OCI-LY3 (cell line): Measurements from ENCODE around the gene ATF6.

Experiments
- H2AFZ ChIP-seq: fragments of 200-600, 300-600 bp; shearing (Covaris generic); 2 replicates; pipeline ENCODE4 v1.6.0; 2014; ENCODE audit warnings: antibody characterized with exemption, low read depth, low read length
- H3K27ac ChIP-seq: fragments of 200-600, 300-600 bp; sonication (generic); 2 replicates; pipeline ENCODE4 v1.5.1; 2014; ENCODE audit warnings: mild to moderate bottlenecking, low read length, moderate library complexity, mixed read lengths
- H3K27me3 ChIP-seq: fragments of 200-600, 300-600 bp; sonication (generic); 2 replicates; pipeline ENCODE4 v1.6.1; 2014; ENCODE audit warnings: low read depth, low read length, mixed read lengths
- H3K36me3 ChIP-seq: fragments of 200-600, 300-600 bp; sonication (generic); replicated peaks from 2 replicates; pipeline ENCODE3; 2014; ENCODE audit warnings: low read depth, low read length, mixed read lengths
- H3K4me1 ChIP-seq: fragments of 300-600, 200-600 bp; sonication (generic); 2 replicates; pipeline ENCODE4 v1.6.1; 2014; ENCODE audit warnings: low read length, mixed read lengths
- H3K4me2 ChIP-seq: fragments of 200-600, 300-600 bp; sonication (generic); 2 replicates; pipeline ENCODE4 v1.6.1; 2014; ENCODE audit warnings: low read length, mixed read lengths
- H3K4me3 ChIP-seq: fragments of 300-600, 200-600 bp; sonication (generic); 2 replicates; pipeline ENCODE4 v1.5.1; 2014; ENCODE audit warnings: antibody characterized with exemption, mild to moderate bottlenecking, low read length, moderate library complexity
- H3K79me2 ChIP-seq: fragments of 300-600, 200-600 bp; shearing (Covaris generic); 2 replicates; pipeline ENCODE4 v1.6.1; 2014; ENCODE audit warnings: mild to moderate bottlenecking, low read length, mixed read lengths
- H3K9ac ChIP-seq: fragments of 300-600, 200-600 bp; shearing (Covaris generic); 2 replicates; pipeline ENCODE4 v1.6.0; 2014; ENCODE audit warnings: mild to moderate bottlenecking, low read length, moderate library complexity
- H3K9me3 ChIP-seq: fragments of 200-600, 300-600 bp; shearing (Covaris generic); 2 replicates; pipeline ENCODE4 v1.6.1; 2014; ENCODE audit warnings: low read length, mixed read lengths; ENCODE audit not compliant: insufficient read depth
- H4K20me1 ChIP-seq: fragments of 200-600, 300-600 bp; sonication (generic); 2 replicates; pipeline ENCODE4 v1.6.1; 2016; ENCODE audit warnings: low read length, mixed read lengths; ENCODE audit not compliant: insufficient read depth
- CTCF ChIP-seq: fragments of 200-600, 300-600 bp; sonication (generic); IDR thresholded peaks from 2 replicates; pipeline ENCODE4 v1.5.1; 2014; ENCODE audit warnings: antibody characterized with exemption, low read length, low read depth
- EZH2phosphoT487 ChIP-seq: fragments of 200-600 bp; shearing (Covaris generic); IDR thresholded peaks from 2 replicates; pipeline ENCODE4 v1.6.1; 2018; ENCODE audit warnings: antibody characterized with exemption, mixed run types, low read depth

Gene ATF6

GRCh38 chr1:161872506-161872905, 106.4 kb downstream of the ATF6 start:
- Histone ChIP-seq H3K27me3 (no peaks in the 10 kb centered on the region), H3K27ac (no peak overlapping the region), H2AFZ (no peak overlapping the region), H3K9ac (no peak overlapping the region), H3K4me3 (no peak overlapping the region), H3K9me3 (no peaks in the 10 kb centered on the region), H4K20me1 (no peaks in the 10 kb centered on the region), H3K36me3 (no peaks in the 10 kb centered on the region), H3K4me1 (no peaks in the 10 kb centered on the region), H3K79me2 (no peaks in the 10 kb centered on the region), H3K4me2 (no peak overlapping the region)
- TF ChIP-seq EZH2phosphoT487 (no peak), CTCF (no peak)

GRCh38 chr1:161879261-161879660, 113.1 kb downstream of the ATF6 start:
- Histone ChIP-seq H4K20me1 (no peaks in the 10 kb centered on the region), H3K4me3 (no peak overlapping the region), H3K27ac (no peak overlapping the region), H3K79me2 (no peaks in the 10 kb centered on the region), H3K36me3 (no peaks in the 10 kb centered on the region), H2AFZ (no peak overlapping the region), H3K4me2 (no peak overlapping the region), H3K27me3 (no peaks in the 10 kb centered on the region), H3K9me3 (no peaks in the 10 kb centered on the region), H3K4me1 (no peaks in the 10 kb centered on the region), H3K9ac (no peak overlapping the region)
- no peak for TF ChIP-seq CTCF
- no peak for TF ChIP-seq EZH2phosphoT487

GRCh38 chr1:161884475-161884874, 118.4 kb downstream of the ATF6 start:
- Histone ChIP-seq H3K9ac (no peak overlapping the region), H3K79me2 (no peaks in the 10 kb centered on the region), H3K4me2 (no peak overlapping the region), H3K27ac (no peak overlapping the region), H3K27me3 (no peaks in the 10 kb centered on the region), H3K36me3 (peaks cover 6% of the 10 kb centered on the region), H4K20me1 (0 out of 2 replicates have a peak, but pooled peaks cover 4% of the 10 kb centered on the region), H3K9me3 (no peaks in the 10 kb centered on the region), H2AFZ (no peak overlapping the region), H3K4me1 (no peaks in the 10 kb centered on the region), H3K4me3 (no peak overlapping the region)
- TF ChIP-seq EZH2phosphoT487, result no peak
- TF ChIP-seq CTCF, result no peak

GRCh38 chr1:161885003-161885402, 118.9 kb downstream of the ATF6 start:
- H3K4me3 ChIP-seq, result no peak overlapping the region
- no peak overlapping the region for H3K9ac ChIP-seq
- 0 out of 2 replicates have a peak, but pooled peaks cover 4% of the 10 kb centered on the region for H4K20me1 ChIP-seq
- TF ChIP-seq EZH2phosphoT487, result no peak
- TF ChIP-seq CTCF, result no peak
- H3K9me3 ChIP-seq, result no peaks in the 10 kb centered on the region
- no peak overlapping the region for H2AFZ ChIP-seq
- no peak overlapping the region for H3K27ac ChIP-seq
- no peak overlapping the region for H3K4me2 ChIP-seq
- no peaks in the 10 kb centered on the region for H3K4me1 ChIP-seq
- H3K79me2 ChIP-seq, result no peaks in the 10 kb centered on the region
- H3K27me3 ChIP-seq, result no peaks in the 10 kb centered on the region
- H3K36me3 ChIP-seq, result peaks cover 8% of the 10 kb centered on the region
